NCI-H446 (cell line): ENCODE data around the gene DNAJC1.

Experiments used
- DNase-seq, 2 experiments: peaks; one replicate each; lab custom pipeline; 2025; lab: John Stamatoyannopoulos, UW

Gene DNAJC1

GRCh38 chr10:21959998-21960397, 43.5 kb downstream of the DNAJC1 start:
- no peak for DNase-seq

DNA sequence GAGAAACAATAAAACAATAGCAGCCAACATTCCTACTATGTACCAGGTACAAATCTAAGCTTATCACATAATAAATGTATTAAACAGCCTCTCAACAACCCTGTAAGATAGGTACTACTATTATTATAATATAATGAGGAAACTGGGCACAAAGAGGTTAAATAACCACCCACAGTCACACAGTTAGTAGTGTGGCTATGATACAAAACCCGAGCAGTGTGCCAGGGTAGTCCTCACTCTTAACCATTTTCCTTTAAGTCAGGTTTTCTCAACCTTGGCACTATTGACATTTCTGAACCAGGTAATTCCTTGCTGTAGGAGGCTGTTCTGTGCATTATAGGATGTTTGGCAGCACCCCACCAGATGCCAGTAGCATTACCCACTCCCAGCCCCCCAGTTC, 48.8 kb downstream of the DNAJC1 start:
- no peak for DNase-seq

DNA sequence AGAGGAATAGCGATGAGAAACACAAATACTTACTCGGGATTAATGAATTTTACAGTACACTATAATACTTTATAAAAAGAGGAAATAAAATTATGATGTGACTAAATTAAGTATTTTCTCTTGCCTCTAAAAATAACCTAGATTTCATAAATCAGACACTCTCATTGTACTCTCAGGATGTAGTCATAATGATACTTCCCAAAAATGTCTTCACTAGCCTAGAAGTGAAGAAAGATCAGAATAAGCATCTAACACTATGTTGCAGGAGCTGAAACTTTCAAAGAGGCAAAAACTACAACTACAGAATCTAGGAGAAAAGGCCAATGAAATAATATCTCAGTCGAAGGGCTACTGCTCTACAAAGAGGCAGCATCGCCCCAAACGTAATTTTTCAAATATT, 49.4 kb downstream of the DNAJC1 start:
- DNase-seq: no peak

DNA sequence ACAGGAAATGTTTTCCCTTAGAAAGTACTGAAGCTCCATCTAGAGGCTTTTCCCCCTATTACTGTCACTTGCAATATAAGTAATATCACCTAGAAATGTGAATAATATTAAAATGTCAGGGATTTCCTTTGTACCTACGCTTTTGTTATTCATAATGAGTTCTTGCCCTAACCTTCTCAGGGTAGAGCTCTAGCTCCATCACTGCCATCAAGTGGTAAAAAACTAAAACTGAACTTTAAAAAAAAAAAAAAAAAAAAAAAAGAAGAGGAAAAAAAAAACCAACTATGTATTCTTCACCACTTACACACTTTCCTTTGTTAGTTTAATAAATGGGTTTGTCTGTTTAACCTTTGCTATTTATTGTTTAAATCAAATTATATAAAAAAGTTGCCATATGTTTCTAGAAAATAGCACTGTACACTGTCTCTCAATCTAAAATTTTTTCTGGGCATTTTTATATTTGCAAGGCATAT, 49.9 kb downstream of the DNAJC1 start:
- DNase-seq: peak in 1 of 2 experiments; percentile 44

- DNase-seq: no peak
Measured at GRCh38 chr10:21950566-21950965, 53.0 kb downstream of the DNAJC1 start.

GRCh38 chr10:21946946-21947345, 56.6 kb downstream of the DNAJC1 start:
- no peak for DNase-seq

DNA sequence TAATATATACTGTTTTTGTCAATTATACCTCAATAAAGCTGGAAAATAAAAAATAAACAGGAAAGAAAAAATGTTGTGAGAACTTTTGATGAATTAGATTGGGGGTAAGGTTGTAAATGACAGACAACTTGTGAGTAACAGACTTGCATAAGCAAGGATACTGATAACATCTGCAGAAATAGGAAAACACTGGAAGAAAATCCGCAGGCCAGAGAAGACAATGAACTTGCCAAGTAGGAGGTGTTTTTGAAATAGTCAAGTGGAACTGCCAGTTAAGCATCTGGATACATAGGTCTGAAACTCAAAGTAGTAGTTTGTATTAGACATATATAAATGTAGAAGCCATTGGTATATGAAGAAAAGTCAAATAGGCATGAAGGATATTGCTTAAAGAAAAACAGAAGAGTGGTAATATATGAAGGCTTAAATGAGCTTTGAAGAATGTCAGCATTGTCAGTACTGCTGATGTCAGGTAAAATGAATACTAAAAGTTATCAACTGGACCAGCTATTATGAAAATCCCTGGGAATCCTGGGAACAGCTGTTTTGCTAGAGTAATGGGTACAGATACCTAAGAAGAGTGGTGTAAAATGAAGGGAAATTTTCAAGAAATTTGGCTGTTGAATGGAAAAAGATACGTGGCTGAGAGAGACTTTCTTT, 58.7 kb downstream of the DNAJC1 start:
- DNase-seq: no peak

DNA sequence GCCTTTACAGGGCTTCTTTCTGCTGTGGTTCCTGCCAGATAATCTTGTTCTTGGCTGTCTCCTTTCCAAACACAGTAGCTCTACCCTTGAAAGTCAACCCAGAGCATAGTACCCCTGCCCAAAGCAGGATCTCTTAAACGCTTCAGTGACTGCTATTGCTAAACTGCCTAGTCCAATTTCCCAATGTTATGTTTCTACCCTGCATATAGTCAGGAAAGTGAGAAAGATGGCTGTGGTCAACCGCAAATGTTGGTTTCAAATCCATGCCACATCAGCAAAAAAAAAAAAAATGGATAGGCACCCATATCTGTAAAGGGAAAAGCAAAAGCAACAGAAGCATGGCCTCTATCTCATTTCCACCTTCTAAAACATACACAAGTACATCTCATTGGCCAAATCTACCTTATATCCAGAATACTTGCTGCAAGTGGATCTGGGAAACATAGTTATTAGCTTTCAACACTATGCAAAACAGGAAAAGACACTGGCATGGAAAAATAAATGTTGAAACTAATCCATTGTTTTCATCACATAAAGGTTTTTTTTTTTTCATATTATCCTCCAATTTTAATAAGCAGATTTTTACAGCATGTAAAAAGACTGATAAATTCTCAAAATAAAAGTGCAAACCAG, 59.8 kb downstream of the DNAJC1 start:
- DNase-seq: no peak

DNA sequence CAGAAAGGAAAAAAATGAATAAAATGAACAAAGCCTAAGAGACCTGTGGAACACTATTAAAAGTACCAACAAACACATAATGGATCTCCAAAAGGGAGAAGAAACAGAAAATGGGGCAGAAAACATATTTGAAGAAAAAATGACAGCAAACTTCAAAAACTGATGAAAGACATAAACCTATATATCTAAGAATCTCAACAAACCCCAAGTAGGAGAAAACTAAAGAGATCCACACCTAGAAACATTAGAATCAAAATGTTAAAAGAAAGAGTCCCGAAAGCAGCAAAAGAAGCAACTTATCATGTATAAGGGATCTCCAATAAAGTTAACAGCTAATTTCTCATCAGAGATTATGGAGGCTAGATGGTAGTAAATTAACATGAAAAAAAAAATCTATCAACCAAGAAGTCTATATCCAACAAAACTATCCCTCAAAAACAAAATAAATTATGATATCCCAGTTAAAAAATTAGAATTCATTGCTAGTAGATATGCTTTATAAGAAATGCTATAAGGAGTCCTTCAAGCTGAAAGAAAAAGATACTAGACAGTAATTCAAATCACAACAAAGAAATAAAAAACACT, 68.0 kb downstream of the DNAJC1 start:
- DNase-seq: no peak

DNA sequence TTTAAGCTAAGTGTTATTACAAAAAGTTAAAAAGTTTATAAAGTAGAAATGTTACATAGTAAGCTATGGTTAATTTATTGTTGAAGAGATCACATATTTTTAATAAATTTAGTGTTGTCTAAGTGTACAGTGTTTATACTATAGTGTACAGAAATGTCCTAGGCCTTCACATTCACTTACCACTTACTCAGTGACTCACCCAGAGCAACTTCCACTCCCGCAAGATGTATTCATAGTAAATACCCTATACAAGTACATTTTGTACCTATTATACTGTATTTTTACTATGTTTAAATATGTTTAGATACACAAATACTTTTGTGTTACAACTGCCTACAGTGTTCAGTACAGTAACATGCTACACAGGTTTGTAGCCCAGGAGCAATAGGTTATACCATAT, 69.2 kb downstream of the DNAJC1 start:
- DNase-seq: no peak

- peak in 1 of 2 experiments; percentile 20 for DNase-seq
Measured at GRCh38 chr10:21929070-21929469, 74.5 kb downstream of the DNAJC1 start.

- no peak for DNase-seq
Measured at GRCh38 chr10:21927631-21928353, 75.7 kb downstream of the DNAJC1 start.

DNA sequence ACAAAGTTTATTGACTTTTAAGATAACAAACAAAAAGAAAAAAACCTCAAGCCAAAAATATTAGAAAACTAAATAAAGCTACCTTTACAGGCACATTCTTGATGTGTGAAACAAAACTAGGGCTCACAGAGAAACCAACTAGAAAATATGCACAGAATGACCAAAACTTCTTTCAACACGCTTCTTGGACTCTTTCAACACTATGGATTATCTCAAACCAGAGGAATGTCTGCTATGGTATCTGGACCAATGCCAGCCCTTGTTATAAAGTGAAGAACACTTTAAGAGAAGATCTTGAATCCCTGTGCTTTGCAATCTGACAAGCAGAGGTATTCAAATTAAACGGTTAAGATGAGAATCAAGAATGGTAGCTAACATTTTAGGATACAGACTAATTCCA, 76.6 kb downstream of the DNAJC1 start:
- DNase-seq: peak in 1 of 2 experiments; percentile 28

DNA sequence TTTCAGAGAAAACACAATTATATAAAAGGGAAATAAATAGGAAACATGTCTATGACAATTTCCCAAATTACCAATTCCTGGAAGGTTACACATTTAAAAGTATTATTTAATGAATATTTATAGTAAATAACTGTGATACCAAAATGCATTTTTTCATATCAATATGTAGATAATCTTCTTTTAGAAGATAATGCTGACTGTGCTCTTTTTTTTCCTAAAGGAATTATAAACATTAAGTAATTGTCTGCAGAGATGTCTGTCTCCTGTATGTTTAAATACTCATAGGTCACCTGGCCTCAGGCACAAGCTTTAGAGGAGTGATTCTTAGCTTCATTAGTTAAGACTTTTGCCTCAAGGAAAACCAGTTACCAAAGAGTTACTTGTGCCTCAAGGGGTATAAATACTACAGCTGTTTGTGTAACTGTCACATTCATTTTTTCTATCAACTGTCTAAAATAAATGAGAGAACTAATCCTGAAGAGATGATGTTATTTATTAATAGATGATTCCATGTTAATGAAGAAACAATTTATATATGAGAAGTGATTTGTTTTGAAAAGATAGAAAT, 77.1 kb downstream of the DNAJC1 start:
- DNase-seq: no peak

GRCh38 chr10:21925851-21926250, 77.7 kb downstream of the DNAJC1 start:
- DNase-seq: no peak

DNA sequence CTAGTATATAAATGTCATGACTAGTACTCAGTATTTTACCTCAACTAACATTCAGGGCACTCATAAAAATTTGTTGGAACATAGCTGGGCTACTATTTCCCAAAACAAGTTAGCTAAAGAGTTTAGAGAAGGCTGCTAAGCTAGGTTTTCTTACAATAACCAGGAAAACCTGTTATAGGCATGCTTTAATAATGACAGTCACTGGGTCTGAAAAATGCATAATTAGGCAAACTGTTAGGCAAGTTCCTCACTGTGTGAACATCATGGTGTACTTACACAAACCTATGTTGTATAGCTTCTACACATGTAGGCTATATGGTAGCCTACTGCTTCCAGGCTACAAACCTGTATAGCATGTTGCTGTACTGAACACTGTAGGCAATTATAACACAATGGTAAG, 79.0 kb downstream of the DNAJC1 start:
- DNase-seq: no peak

DNA sequence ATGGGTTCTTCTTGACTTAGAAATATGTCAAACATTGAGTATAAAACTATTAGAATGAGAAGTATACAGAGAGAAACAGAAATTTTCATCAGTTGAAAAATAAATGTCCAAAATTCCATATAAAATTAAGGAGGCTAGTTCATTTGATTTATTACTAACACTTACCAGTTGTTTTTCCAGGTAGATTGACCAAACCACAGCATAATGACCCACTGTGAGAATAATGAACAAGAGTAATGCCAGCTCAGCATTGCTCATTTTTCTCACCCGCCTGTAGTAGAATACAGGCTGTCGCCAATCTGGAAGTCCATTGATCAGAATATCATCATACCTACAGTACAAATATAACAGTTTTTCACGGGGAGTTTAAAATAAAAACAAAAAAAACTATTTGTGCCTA, 82.9 kb downstream of the DNAJC1 start:
- DNase-seq: no peak

DNA sequence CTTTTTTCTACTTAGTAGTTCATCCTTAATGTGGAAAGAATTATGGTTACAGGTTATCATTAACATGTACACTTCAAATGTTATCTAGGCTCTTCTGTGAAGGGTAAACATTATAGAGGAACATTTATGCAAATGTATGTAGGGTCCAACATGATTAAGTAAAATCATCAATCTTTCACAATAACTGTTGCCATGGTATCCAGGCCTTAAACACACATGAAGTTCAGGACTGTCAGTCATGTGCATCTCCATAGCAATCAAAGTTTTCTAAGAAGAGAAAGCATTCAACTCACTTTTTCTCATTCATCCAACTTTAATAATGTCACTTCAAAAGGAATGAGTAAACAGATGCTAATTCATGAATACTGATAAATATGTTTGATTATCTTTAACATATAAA, 83.6 kb downstream of the DNAJC1 start:
- DNase-seq: no peak

DNA sequence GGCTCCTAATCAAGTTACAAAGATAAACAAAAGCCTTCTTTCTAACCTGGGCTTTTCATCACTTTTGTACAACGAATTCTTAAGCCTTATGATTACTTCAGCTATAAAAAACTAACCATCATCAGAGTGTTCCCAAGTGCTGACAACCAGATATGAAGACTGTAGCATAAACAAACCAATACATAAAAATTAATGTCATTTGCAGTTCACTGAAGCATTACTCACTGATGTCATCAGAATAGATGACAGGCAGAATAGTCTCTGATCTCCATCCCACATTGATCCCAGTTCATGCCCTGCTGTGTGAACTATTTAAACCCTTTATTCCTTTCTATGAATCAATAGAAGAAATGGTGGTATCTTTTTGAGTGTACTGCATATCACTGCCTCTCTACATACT, 84.4 kb downstream of the DNAJC1 start:
- DNase-seq: no peak

GRCh38 chr10:21912625-21913024, 90.9 kb downstream of the DNAJC1 start:
- DNase-seq: no peak

DNA sequence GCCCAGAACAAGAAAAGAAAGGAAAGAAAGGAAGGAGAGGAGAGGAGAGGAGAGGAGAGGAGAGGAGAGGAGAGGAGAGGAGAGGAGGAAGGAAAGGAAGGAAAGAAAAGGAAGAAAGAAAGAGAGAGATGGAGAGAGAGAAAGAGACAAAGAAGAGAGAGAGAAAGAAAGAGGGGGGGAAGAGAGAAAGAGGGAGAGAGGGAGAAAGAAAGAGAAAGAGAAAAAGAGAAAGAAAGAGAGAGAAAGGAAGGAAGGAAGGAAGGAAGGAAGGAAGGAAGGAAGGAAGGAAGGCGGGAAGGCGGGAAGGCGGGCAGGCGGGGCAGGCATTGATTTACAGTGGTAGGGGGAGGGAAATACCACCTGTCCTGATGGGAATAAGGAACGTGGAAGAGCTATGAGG, 92.7 kb downstream of the DNAJC1 start:
- DNase-seq: no peak

GRCh38 chr10:21907436-21907835, 96.1 kb downstream of the DNAJC1 start:
- no peak for DNase-seq

DNA sequence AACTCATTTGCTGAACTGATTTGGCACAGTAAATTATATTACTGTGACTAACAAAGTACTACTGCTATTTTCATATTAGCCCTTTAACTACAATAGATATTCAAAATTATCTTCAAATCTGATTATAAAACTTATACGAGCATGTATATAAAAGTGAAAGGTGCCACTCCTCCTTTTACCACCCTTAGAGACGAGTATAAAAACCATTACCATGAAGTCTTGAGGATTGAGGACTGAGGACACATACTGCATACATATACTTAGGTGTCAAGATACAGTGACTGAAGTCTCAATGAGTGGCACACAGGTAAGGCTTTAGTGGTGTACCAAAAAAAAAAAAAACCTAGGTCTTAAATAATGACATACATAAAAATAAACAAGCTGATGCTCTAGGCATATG, 98.6 kb downstream of the DNAJC1 start:
- no peak for DNase-seq
